ENCODE results near the gene TFR2.

TFR2 gene

DNA sequence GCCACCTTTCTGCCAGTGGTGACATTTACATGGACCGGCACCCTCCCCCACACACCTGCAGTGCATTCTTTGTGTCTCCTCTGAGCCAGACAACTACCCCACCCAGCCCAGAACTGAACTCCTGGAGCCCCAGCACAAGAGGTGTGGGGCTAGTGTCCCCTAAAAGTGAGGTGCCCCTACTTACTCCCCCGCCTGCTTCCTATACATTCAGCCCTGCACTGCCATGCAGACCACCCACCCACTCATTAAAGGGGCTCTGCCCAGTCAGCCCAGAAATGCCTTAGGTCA lies 69.6 kb downstream of the TFR2 start:
- H3F3A ChIP-seq (ENCODE audit: low read depth), result no peaks in the 10 kb centered on the region
- peaks cover 21% of the 10 kb centered on the region; the same call in 1 of the 2 replicates for H3K36me3 ChIP-seq (ENCODE audit: insufficient read depth, low read length)
- H4K20me1 ChIP-seq (ENCODE audit: insufficient read depth, low read length, poor library complexity, severe bottlenecking), result no peaks in the 10 kb centered on the region
- H3K4me2 ChIP-seq (ENCODE audit: low read depth, low read length, poor library complexity, severe bottlenecking), result no peak overlapping the region
- H3K9me2 ChIP-seq (replicated peaks; ENCODE audit: low read depth, low read length), result no peaks in the 10 kb centered on the region
- H2AFZ ChIP-seq (ENCODE audit: low read length), result no peak overlapping the region
- peaks cover 33% of the 10 kb centered on the region for H3K4me1 ChIP-seq (ENCODE audit: insufficient read depth, low read length, poor library complexity, severe bottlenecking)
- H3K79me2 ChIP-seq (ENCODE audit: insufficient read depth, low read length), result no peaks in the 10 kb centered on the region
- no peaks in the 10 kb centered on the region for H3K9me3 ChIP-seq (ENCODE audit: insufficient read depth, low read depth, low read length)
- H3K9ac ChIP-seq (ENCODE audit: low read depth, low read length, poor library complexity, severe bottlenecking), result no peak overlapping the region
- H3K27me3 ChIP-seq (ENCODE audit: insufficient read depth, low read length, poor library complexity, severe bottlenecking), result no peaks in the 10 kb centered on the region
- no peak overlapping the region for H3K4me3 ChIP-seq (ENCODE audit: low read length, poor library complexity, severe bottlenecking)
- no peak for TF ChIP-seq EZH2phosphoT487 (IDR thresholded peaks at IDR 0.05; ENCODE audit: borderline replicate concordance)
- TF ChIP-seq, protein P1, sequence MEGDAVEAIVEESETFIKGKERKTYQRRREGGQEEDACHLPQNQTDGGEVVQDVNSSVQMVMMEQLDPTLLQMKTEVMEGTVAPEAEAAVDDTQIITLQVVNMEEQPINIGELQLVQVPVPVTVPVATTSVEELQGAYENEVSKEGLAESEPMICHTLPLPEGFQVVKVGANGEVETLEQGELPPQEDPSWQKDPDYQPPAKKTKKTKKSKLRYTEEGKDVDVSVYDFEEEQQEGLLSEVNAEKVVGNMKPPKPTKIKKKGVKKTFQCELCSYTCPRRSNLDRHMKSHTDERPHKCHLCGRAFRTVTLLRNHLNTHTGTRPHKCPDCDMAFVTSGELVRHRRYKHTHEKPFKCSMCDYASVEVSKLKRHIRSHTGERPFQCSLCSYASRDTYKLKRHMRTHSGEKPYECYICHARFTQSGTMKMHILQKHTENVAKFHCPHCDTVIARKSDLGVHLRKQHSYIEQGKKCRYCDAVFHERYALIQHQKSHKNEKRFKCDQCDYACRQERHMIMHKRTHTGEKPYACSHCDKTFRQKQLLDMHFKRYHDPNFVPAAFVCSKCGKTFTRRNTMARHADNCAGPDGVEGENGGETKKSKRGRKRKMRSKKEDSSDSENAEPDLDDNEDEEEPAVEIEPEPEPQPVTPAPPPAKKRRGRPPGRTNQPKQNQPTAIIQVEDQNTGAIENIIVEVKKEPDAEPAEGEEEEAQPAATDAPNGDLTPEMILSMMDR (conservative IDR thresholded peaks at IDR 0.05; ENCODE audit: low read length), result no peak

DNA sequence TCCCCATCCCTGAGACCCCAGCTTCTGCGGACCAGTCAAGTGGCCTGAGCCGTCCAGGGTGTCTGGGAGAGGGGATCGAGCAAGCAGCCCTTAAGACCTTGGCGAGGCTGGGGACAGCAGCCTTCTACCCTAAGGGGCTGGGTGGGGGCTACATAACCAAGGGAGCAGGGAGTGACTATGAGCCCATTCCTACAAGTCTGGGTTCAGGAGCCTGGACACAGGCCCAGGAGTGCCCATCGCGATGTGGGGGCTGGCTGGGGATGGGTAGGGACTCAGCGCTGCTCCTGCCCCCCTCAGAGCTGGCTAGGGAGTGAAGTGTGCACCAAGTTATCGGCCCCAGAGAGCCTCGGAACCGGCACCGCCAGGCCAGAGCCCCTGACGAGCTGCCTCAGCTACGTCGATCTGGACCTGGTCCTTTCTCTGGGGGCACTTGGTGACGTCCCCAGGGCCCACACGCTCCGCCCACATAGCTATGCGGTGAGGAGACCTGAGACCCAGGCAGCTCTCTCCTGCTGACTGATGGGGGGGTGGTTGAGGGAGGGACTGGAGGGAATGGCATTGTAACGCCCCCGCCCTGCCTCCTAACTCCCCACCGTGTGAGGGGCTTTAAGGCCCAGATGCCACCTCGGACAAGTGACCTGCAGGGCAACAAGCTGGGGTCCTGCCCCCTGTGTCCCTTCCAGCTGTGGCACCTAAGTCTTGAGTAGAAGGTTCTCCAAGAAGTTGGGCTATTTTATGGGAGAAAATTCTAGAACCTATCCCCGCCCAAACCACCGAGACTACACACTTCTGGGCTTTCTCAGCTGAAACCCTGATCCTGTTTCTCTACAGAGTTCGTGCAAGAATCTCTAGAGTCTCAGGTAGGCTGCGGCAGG lies 70.2 kb downstream of the TFR2 start:
- H3K4me3 ChIP-seq (ENCODE audit: low read length, poor library complexity, severe bottlenecking), result no peak overlapping the region
- H3K79me2 ChIP-seq (ENCODE audit: insufficient read depth, low read length), result no peaks in the 10 kb centered on the region
- H3F3A ChIP-seq (ENCODE audit: low read depth), result no peaks in the 10 kb centered on the region
- TF ChIP-seq EZH2phosphoT487 (IDR thresholded peaks at IDR 0.05; ENCODE audit: borderline replicate concordance), result no peak
- TF ChIP-seq, protein P1 (conservative IDR thresholded peaks at IDR 0.05; ENCODE audit: low read length), result no peak
- H2AFZ ChIP-seq (ENCODE audit: low read length), result no peak overlapping the region
- H4K20me1 ChIP-seq (ENCODE audit: insufficient read depth, low read length, poor library complexity, severe bottlenecking), result no peaks in the 10 kb centered on the region
- H3K9ac ChIP-seq (ENCODE audit: low read depth, low read length, poor library complexity, severe bottlenecking), result no peak overlapping the region
- no peaks in the 10 kb centered on the region for H3K9me2 ChIP-seq (replicated peaks; ENCODE audit: low read depth, low read length)
- no peaks in the 10 kb centered on the region for H3K9me3 ChIP-seq (ENCODE audit: insufficient read depth, low read depth, low read length)
- H3K36me3 ChIP-seq (ENCODE audit: insufficient read depth, low read length), result peaks cover 15% of the 10 kb centered on the region; the same call in 1 of the 2 replicates
- H3K4me2 ChIP-seq (ENCODE audit: low read depth, low read length, poor library complexity, severe bottlenecking), result no peak overlapping the region
- no peaks in the 10 kb centered on the region for H3K27me3 ChIP-seq (ENCODE audit: insufficient read depth, low read length, poor library complexity, severe bottlenecking)
- H3K4me1 ChIP-seq (ENCODE audit: insufficient read depth, low read length, poor library complexity, severe bottlenecking), result peaks cover 36% of the 10 kb centered on the region
